Measurements from ENCODE around the gene DHDDS. TPM values are rescaled to one million over a fixed set of nuclear protein-coding genes. Genes with fewer than 3 reads are reported as not detected.
A peak's percentile ranks its signal among the peaks of the same experiment; 100 is the strongest.

The DHDDS gene
- total RNA-seq, 1 donor from 2014 or later = 60.9 TPM

GRCh38 chr1:26472320-26472900 lies 40.3 kb downstream of the DHDDS start, which contains the start of gene HMGN2:
Gene HMGN2 (plus strand): TSS chr1:26472440. CDS start chr1:26472613, 173 bp downstream.
- Mint-ChIP-seq H3K27me3 (ENCODE audit: insufficient read depth) (no peaks in the 10 kb centered on the region), H3K9me3 (no peaks in the 10 kb centered on the region), H3K4me3 (peak within 1 kb of the TSS; percentile 93), H3K36me3 (ENCODE audit: low read depth) (peaks cover 43% of the 10 kb centered on the region), H3K27ac (peak within 1 kb of the TSS; percentile 99), H3K4me1 (ENCODE audit: low read depth) (peaks cover 61% of the 10 kb centered on the region)
- DNase-seq (ENCODE audit: low spot score) = peak; percentile 84
- intact Hi-C loops (cut with micrococcal nuclease) = loop anchor here (1.0 to 10.0 kb wide), 12 partner anchors 40 to 448 kb away; partner anchors contain the start of genes CEP85, DHDDS, NUDC and PDIK1L

- Mint-ChIP-seq H3K9me3 (no peaks in the 10 kb centered on the region), H3K27me3 (ENCODE audit: insufficient read depth) (no peaks in the 10 kb centered on the region), H3K36me3 (ENCODE audit: low read depth) (peaks cover 46% of the 10 kb centered on the region), H3K27ac (peak overlapping the region; percentile 53), H3K4me3 (peak overlapping the region; percentile 89), H3K4me1 (ENCODE audit: low read depth) (peaks cover 64% of the 10 kb centered on the region)
- peak; percentile 95 for DNase-seq (ENCODE audit: low spot score)
- intact Hi-C loops (cut with micrococcal nuclease) = loop anchor here (1.0 to 10.0 kb wide), 13 partner anchors 27 to 448 kb away; partner anchors contain the start of genes CEP85, DHDDS, NUDC and PDIK1L
Measured at GRCh38 chr1:26472901-26473845, 41.1 kb downstream of the DHDDS start.

GRCh38 chr1:26474818-26475217 lies 42.7 kb downstream of the DHDDS start:
- peaks cover 60% of the 10 kb centered on the region for H3K4me1 Mint-ChIP-seq (ENCODE audit: low read depth)
- peaks cover 45% of the 10 kb centered on the region for H3K36me3 Mint-ChIP-seq (ENCODE audit: low read depth)
- DNase-seq (ENCODE audit: low spot score) = no peak
- H3K9me3 Mint-ChIP-seq = no peaks in the 10 kb centered on the region
- no peaks in the 10 kb centered on the region for H3K27me3 Mint-ChIP-seq (ENCODE audit: insufficient read depth)
- intact Hi-C loops (cut with micrococcal nuclease) = loop anchor here (10.0 kb wide), 1 partner anchor 390 kb away; the partner anchor contains the start of gene SFN
- no peak overlapping the region for H3K27ac Mint-ChIP-seq
- H3K4me3 Mint-ChIP-seq = peak overlapping the region; percentile 89

GRCh38 chr1:26475989-26476388 lies 43.9 kb downstream of the DHDDS start:
- DNase-seq (ENCODE audit: low spot score) = no peak
- H3K27ac Mint-ChIP-seq = peak overlapping the region; percentile 23
- H3K9me3 Mint-ChIP-seq = no peaks in the 10 kb centered on the region
- peaks cover 40% of the 10 kb centered on the region for H3K36me3 Mint-ChIP-seq (ENCODE audit: low read depth)
- H3K27me3 Mint-ChIP-seq (ENCODE audit: insufficient read depth) = no peaks in the 10 kb centered on the region
- H3K4me3 Mint-ChIP-seq = no peak overlapping the region
- peaks cover 48% of the 10 kb centered on the region for H3K4me1 Mint-ChIP-seq (ENCODE audit: low read depth)
- intact Hi-C loops (cut with micrococcal nuclease) = loop anchor here (10.0 kb wide), 1 partner anchor 389 kb away; the partner anchor contains the start of gene SFN

GRCh38 chr1:26476958-26477357 lies 44.8 kb downstream of the DHDDS start:
- peaks cover 40% of the 10 kb centered on the region for H3K4me1 Mint-ChIP-seq (ENCODE audit: low read depth)
- H3K36me3 Mint-ChIP-seq (ENCODE audit: low read depth) = peaks cover 42% of the 10 kb centered on the region
- H3K9me3 Mint-ChIP-seq = no peaks in the 10 kb centered on the region
- H3K27me3 Mint-ChIP-seq (ENCODE audit: insufficient read depth) = no peaks in the 10 kb centered on the region
- H3K4me3 Mint-ChIP-seq = no peak overlapping the region
- intact Hi-C loops (cut with micrococcal nuclease) = loop anchor here (10.0 kb wide), 1 partner anchor 388 kb away; the partner anchor contains the start of gene SFN
- no peak for DNase-seq (ENCODE audit: low spot score)
- H3K27ac Mint-ChIP-seq = no peak overlapping the region

- Mint-ChIP-seq H3K9me3 (no peaks in the 10 kb centered on the region), H3K4me1 (ENCODE audit: low read depth) (peaks cover 43% of the 10 kb centered on the region), H3K27me3 (ENCODE audit: insufficient read depth) (no peaks in the 10 kb centered on the region), H3K4me3 (no peak overlapping the region), H3K27ac (no peak overlapping the region), H3K36me3 (ENCODE audit: low read depth) (peaks cover 42% of the 10 kb centered on the region)
- intact Hi-C loops (cut with micrococcal nuclease) = loop anchor here (10.0 kb wide), 1 partner anchor 387 kb away; the partner anchor contains the start of gene SFN
- no peak for DNase-seq (ENCODE audit: low spot score)
Measured at GRCh38 chr1:26477446-26478152, 45.5 kb downstream of the DHDDS start.

- no peaks in the 10 kb centered on the region for H3K27me3 Mint-ChIP-seq (ENCODE audit: insufficient read depth)
- H3K4me1 Mint-ChIP-seq (ENCODE audit: low read depth) = peaks cover 47% of the 10 kb centered on the region
- no peak for DNase-seq (ENCODE audit: low spot score)
- no peaks in the 10 kb centered on the region for H3K9me3 Mint-ChIP-seq
- intact Hi-C loops (cut with micrococcal nuclease) = loop anchor here (10.0 kb wide), 1 partner anchor 387 kb away; the partner anchor contains the start of gene SFN
- H3K36me3 Mint-ChIP-seq (ENCODE audit: low read depth) = peaks cover 41% of the 10 kb centered on the region
- no peak overlapping the region for H3K27ac Mint-ChIP-seq
- no peak overlapping the region for H3K4me3 Mint-ChIP-seq
Measured at GRCh38 chr1:26478159-26478558, 46.0 kb downstream of the DHDDS start.

- H3K4me3 Mint-ChIP-seq = no peak overlapping the region
- DNase-seq (ENCODE audit: low spot score) = no peak
- no peaks in the 10 kb centered on the region for H3K9me3 Mint-ChIP-seq
- peaks cover 41% of the 10 kb centered on the region for H3K4me1 Mint-ChIP-seq (ENCODE audit: low read depth)
- no peaks in the 10 kb centered on the region for H3K27me3 Mint-ChIP-seq (ENCODE audit: insufficient read depth)
- intact Hi-C loops (cut with micrococcal nuclease) = loop anchor here (10.0 kb wide), 1 partner anchor 386 kb away; the partner anchor contains the start of gene SFN
- H3K36me3 Mint-ChIP-seq (ENCODE audit: low read depth) = peaks cover 33% of the 10 kb centered on the region
- H3K27ac Mint-ChIP-seq = no peak overlapping the region
Measured at GRCh38 chr1:26478988-26479387, 46.9 kb downstream of the DHDDS start.

GRCh38 chr1:26482921-26483320 lies 50.8 kb downstream of the DHDDS start:
- H3K9me3 Mint-ChIP-seq = no peaks in the 10 kb centered on the region

GRCh38 chr1:26483980-26484379 lies 51.9 kb downstream of the DHDDS start:
- H3K4me3 Mint-ChIP-seq = no peak overlapping the region
- no peak overlapping the region for H3K27ac Mint-ChIP-seq
- no peaks in the 10 kb centered on the region for H3K9me3 Mint-ChIP-seq

More at GRCh38 chr1:26482921-26483320, 50.8 kb downstream of the DHDDS start:
- H3K27ac Mint-ChIP-seq = peak overlapping the region; percentile 41
- peaks cover 9% of the 10 kb centered on the region for H3K36me3 Mint-ChIP-seq (ENCODE audit: low read depth)
- no peaks in the 10 kb centered on the region for H3K27me3 Mint-ChIP-seq (ENCODE audit: insufficient read depth)
- intact Hi-C loops (cut with micrococcal nuclease) = no loop called here
- H3K4me3 Mint-ChIP-seq = no peak overlapping the region
- DNase-seq (ENCODE audit: low spot score) = no peak
- peaks cover 10% of the 10 kb centered on the region for H3K4me1 Mint-ChIP-seq (ENCODE audit: low read depth)

GRCh38 chr1:26490155-26490554 lies 58.0 kb downstream of the DHDDS start:
- H3K4me1 Mint-ChIP-seq (ENCODE audit: low read depth) = no peaks in the 10 kb centered on the region
- H3K27me3 Mint-ChIP-seq (ENCODE audit: insufficient read depth) = peaks cover 3% of the 10 kb centered on the region
- H3K36me3 Mint-ChIP-seq (ENCODE audit: low read depth) = no peaks in the 10 kb centered on the region
- DNase-seq (ENCODE audit: low spot score) = no peak
- no peak overlapping the region for H3K4me3 Mint-ChIP-seq
- H3K27ac Mint-ChIP-seq = no peak overlapping the region
- H3K9me3 Mint-ChIP-seq = no peaks in the 10 kb centered on the region
- intact Hi-C loops (cut with micrococcal nuclease) = no loop called here

More at GRCh38 chr1:26483980-26484379, 51.9 kb downstream of the DHDDS start:
- no peak for DNase-seq (ENCODE audit: low spot score)
- H3K27me3 Mint-ChIP-seq (ENCODE audit: insufficient read depth) = no peaks in the 10 kb centered on the region
- H3K36me3 Mint-ChIP-seq (ENCODE audit: low read depth) = peaks cover 4% of the 10 kb centered on the region
- intact Hi-C loops (cut with micrococcal nuclease) = no loop called here
- H3K4me1 Mint-ChIP-seq (ENCODE audit: low read depth) = peaks cover 10% of the 10 kb centered on the region

GRCh38 chr1:26493267-26493666 lies 61.1 kb downstream of the DHDDS start:
- Mint-ChIP-seq H3K36me3 (ENCODE audit: low read depth) (no peaks in the 10 kb centered on the region), H3K27me3 (ENCODE audit: insufficient read depth) (peaks cover 3% of the 10 kb centered on the region), H3K4me3 (no peak overlapping the region), H3K4me1 (ENCODE audit: low read depth) (no peaks in the 10 kb centered on the region), H3K27ac (no peak overlapping the region), H3K9me3 (no peaks in the 10 kb centered on the region)
- intact Hi-C loops (cut with micrococcal nuclease) = no loop called here
- no peak for DNase-seq (ENCODE audit: low spot score)

Measured in activated T-helper 1 cell treated with anti-CD3 and anti-CD28 coated beads, Interleukin-12 subunit alpha, Interleukin-12 subunit beta, Interleukin-2, Interleukin-4 antibody, amounts not matched to agents 30 ng/mL and 10 ng/mL and 1 ng/mL, durations not matched to agents 14 hours and 24 hours and 36 hours (primary cell).